Measurements from ENCODE around the gene HOXA13. TPM values are rescaled to one million over a fixed set of nuclear protein-coding genes. Genes with fewer than 3 reads are reported as not detected.

The HOXA13 gene
- total RNA-seq, 2 experiments from 2014 or later, result 0.32 to 0.54 TPM

GRCh38 chr7:27145914-27146412, 53.9 kb downstream of the HOXA13 start:
- peaks cover 22% of the 10 kb centered on the region for H3K4me1 ChIP-seq (ENCODE audit: insufficient read depth, low read length, poor library complexity, severe bottlenecking)
- no peak overlapping the region for H3K4me2 ChIP-seq (ENCODE audit: low read length)
- H3K4me3 ChIP-seq (ENCODE audit: low read depth, low read length, poor library complexity, severe bottlenecking), result no peak overlapping the region
- H3K27ac ChIP-seq (ENCODE audit: low read depth, low read length, poor library complexity, severe bottlenecking), result no peak overlapping the region
- TF ChIP-seq, protein P1, sequence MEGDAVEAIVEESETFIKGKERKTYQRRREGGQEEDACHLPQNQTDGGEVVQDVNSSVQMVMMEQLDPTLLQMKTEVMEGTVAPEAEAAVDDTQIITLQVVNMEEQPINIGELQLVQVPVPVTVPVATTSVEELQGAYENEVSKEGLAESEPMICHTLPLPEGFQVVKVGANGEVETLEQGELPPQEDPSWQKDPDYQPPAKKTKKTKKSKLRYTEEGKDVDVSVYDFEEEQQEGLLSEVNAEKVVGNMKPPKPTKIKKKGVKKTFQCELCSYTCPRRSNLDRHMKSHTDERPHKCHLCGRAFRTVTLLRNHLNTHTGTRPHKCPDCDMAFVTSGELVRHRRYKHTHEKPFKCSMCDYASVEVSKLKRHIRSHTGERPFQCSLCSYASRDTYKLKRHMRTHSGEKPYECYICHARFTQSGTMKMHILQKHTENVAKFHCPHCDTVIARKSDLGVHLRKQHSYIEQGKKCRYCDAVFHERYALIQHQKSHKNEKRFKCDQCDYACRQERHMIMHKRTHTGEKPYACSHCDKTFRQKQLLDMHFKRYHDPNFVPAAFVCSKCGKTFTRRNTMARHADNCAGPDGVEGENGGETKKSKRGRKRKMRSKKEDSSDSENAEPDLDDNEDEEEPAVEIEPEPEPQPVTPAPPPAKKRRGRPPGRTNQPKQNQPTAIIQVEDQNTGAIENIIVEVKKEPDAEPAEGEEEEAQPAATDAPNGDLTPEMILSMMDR (conservative IDR thresholded peaks at IDR 0.05; ENCODE audit: low read length), result no peak
- TF ChIP-seq EZH2phosphoT487 (IDR thresholded peaks at IDR 0.05; ENCODE audit: borderline replicate concordance, low read depth, low read length), result no peak
- no peaks in the 10 kb centered on the region for H3K9me2 ChIP-seq (ENCODE audit: insufficient read depth, low read length)
- POLR2A ChIA-PET, result interaction anchor here (0.5 kb wide), 1 partner anchor 325 kb away, joined by 3 read pairs; no protein-coding TSS in a partner anchor
- no peak overlapping the region for H2AFZ ChIP-seq (ENCODE audit: low read length)
- H3K79me2 ChIP-seq (ENCODE audit: insufficient read depth, low read depth, low read length), result peaks cover 8% of the 10 kb centered on the region; the same call in 1 of the 2 replicates
- CTCF ChIA-PET (ENCODE audit: unreplicated experiment), result no interaction called here
- DNase-seq (ENCODE audit: low spot score), result no peak
- intact Hi-C loops (cut with micrococcal nuclease; ENCODE audit: unreplicated experiment), result no loop called here
- H3K36me3 ChIP-seq (ENCODE audit: insufficient read depth, low read length), result peaks cover 15% of the 10 kb centered on the region
- no TSS peak for BruUV-seq (replicated peaks)
- H4K20me1 ChIP-seq (ENCODE audit: insufficient read depth, low read length), result no peaks in the 10 kb centered on the region
- no peaks in the 10 kb centered on the region for H3K9me3 ChIP-seq (ENCODE audit: low read length)

DNA sequence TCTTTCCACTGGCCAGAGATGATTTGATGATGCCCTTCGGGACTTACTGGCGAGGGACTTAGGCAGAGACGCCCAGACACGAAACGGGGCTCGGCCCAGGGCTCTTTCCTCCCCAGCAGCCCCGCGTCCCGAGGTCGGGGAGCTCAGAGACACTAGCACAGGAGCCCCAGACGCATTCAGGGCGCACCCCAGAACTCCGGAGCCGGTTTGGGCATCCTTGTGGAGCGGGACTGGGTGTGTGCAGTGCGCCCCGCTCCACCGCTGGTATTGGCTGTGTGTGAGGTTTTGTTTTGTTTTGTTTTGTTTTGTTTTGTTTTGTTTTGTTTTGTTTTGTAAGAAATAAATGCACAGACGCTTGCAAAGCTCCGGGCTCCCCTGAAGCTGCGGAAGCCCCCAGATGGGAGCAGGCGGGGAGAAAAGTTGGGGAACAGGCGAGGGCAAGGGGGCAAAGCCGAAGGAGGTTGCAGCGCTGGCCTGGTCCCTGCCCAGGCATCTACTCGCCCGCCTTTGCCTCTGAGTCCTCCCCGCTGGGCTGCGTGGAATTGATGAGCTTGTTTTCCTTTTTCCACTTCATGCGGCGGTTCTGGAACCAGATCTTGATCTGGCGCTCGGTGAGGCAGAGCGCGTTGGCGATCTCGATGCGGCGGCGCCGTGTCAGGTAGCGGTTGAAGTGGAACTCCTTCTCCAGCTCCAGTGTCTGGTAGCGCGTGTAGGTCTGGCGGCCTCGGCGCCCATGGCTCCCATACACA, 54.6 kb downstream of the HOXA13 start:
- ChIA-PET CTCF (ENCODE audit: unreplicated experiment) (no interaction called here), POLR2A (interaction anchor here (0.5 to 0.7 kb wide), 3 partner anchors 324 to 458 kb away, joined by 3 read pairs; no protein-coding TSS in a partner anchor)
- H2AFZ ChIP-seq (ENCODE audit: low read length), result no peak overlapping the region
- H3K36me3 ChIP-seq (ENCODE audit: insufficient read depth, low read length), result peaks cover 15% of the 10 kb centered on the region
- no peak overlapping the region for H3K4me2 ChIP-seq (ENCODE audit: low read length)
- intact Hi-C loops (cut with micrococcal nuclease; ENCODE audit: unreplicated experiment), result no loop called here
- TF ChIP-seq, protein P1 (conservative IDR thresholded peaks at IDR 0.05; ENCODE audit: low read length), result no peak
- TF ChIP-seq EZH2phosphoT487 (IDR thresholded peaks at IDR 0.05; ENCODE audit: borderline replicate concordance, low read depth, low read length), result no peak
- no peaks in the 10 kb centered on the region for H4K20me1 ChIP-seq (ENCODE audit: insufficient read depth, low read length)
- H3K4me3 ChIP-seq (ENCODE audit: low read depth, low read length, poor library complexity, severe bottlenecking), result no peak overlapping the region
- peaks cover 21% of the 10 kb centered on the region for H3K4me1 ChIP-seq (ENCODE audit: insufficient read depth, low read length, poor library complexity, severe bottlenecking)
- no peak for DNase-seq (ENCODE audit: low spot score)
- H3K9me2 ChIP-seq (ENCODE audit: insufficient read depth, low read length), result no peaks in the 10 kb centered on the region
- H3K27ac ChIP-seq (ENCODE audit: low read depth, low read length, poor library complexity, severe bottlenecking), result no peak overlapping the region
- no peaks in the 10 kb centered on the region for H3K9me3 ChIP-seq (ENCODE audit: low read length)
- H3K79me2 ChIP-seq (ENCODE audit: insufficient read depth, low read depth, low read length), result peaks cover 8% of the 10 kb centered on the region; the same call in 1 of the 2 replicates
- no TSS peak for BruUV-seq (replicated peaks)

DNA sequence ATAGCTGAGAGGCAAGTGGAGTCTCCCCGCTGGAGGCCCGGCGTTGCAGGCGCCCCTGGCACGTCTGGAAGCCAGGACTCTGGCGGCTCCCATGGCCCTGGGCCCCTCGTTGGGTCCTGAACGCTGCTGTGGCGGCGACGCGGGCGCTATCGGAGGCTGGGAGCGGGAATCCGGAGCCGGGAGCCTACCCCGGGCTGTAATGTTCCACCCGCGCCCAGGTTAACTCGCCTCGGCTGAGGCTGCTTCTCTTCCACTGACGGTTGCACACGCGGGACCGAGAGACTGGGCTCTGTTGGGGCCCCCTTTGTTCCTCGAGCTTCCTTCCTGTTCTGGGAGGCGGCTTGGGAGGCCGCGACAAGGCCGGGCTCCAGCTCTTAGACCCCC, 55.1 kb downstream of the HOXA13 start:
- peaks cover 5% of the 10 kb centered on the region; the same call in 1 of the 2 replicates for H3K79me2 ChIP-seq (ENCODE audit: insufficient read depth, low read depth, low read length)
- no peaks in the 10 kb centered on the region for H3K9me3 ChIP-seq (ENCODE audit: low read length)
- no peak for TF ChIP-seq EZH2phosphoT487 (IDR thresholded peaks at IDR 0.05; ENCODE audit: borderline replicate concordance, low read depth, low read length)
- TF ChIP-seq, protein P1 (conservative IDR thresholded peaks at IDR 0.05; ENCODE audit: low read length), result no peak
- no peak overlapping the region for H3K4me3 ChIP-seq (ENCODE audit: low read depth, low read length, poor library complexity, severe bottlenecking)
- H3K4me1 ChIP-seq (ENCODE audit: insufficient read depth, low read length, poor library complexity, severe bottlenecking), result peaks cover 19% of the 10 kb centered on the region
- H2AFZ ChIP-seq (ENCODE audit: low read length), result no peak overlapping the region
- DNase-seq (ENCODE audit: low spot score), result no peak
- H3K4me2 ChIP-seq (ENCODE audit: low read length), result no peak overlapping the region
- CTCF ChIA-PET (ENCODE audit: unreplicated experiment), result no interaction called here
- no TSS peak for BruUV-seq (replicated peaks)
- H3K36me3 ChIP-seq (ENCODE audit: insufficient read depth, low read length), result peaks cover 15% of the 10 kb centered on the region
- no peaks in the 10 kb centered on the region for H4K20me1 ChIP-seq (ENCODE audit: insufficient read depth, low read length)
- POLR2A ChIA-PET, result interaction anchor here (0.7 kb wide), 1 partner anchor 457 kb away, joined by 3 read pairs; no protein-coding TSS in a partner anchor
- H3K27ac ChIP-seq (ENCODE audit: low read depth, low read length, poor library complexity, severe bottlenecking), result no peak overlapping the region
- no peaks in the 10 kb centered on the region for H3K9me2 ChIP-seq (ENCODE audit: insufficient read depth, low read length)
- intact Hi-C loops (cut with micrococcal nuclease; ENCODE audit: unreplicated experiment), result no loop called here

All from OCI-LY7 (cell line).